GM12878 (cell line): ENCODE results near the gene HK1.

ENCODE experiments used
- CREB1 ChIP-seq: IDR thresholded peaks from 2 replicates; pipeline ENCODE4 v1.6.1; 2012; ENCODE audit warnings: low read depth, mild to moderate bottlenecking, inconsistent platforms
- HCFC1 ChIP-seq: fragments of 150-350 bp; IDR thresholded peaks from 2 replicates; pipeline ENCODE4 v1.6.1; 2014; ENCODE audit warnings: low read length
- TF ChIP-seq, protein P1 (sequence below), 3 experiments: IDR thresholded peaks in 2 of 3; conservative IDR thresholded peaks in 1 of 3; 2 replicates each; pipeline ENCODE4 v1.5.1; 2011; ENCODE audit warnings: low read depth in 3 of 3, low read length in 3 of 3, mild to moderate bottlenecking in 3 of 3, control low read depth in 2 of 3, moderate library complexity in 2 of 3, inconsistent platforms in 1 of 3, mixed read lengths in 1 of 3; ENCODE audit not compliant: control insufficient read depth in 2 of 3, insufficient read depth in 1 of 3; ENCODE audit errors: extremely low read depth in 1 of 3

DNA sequence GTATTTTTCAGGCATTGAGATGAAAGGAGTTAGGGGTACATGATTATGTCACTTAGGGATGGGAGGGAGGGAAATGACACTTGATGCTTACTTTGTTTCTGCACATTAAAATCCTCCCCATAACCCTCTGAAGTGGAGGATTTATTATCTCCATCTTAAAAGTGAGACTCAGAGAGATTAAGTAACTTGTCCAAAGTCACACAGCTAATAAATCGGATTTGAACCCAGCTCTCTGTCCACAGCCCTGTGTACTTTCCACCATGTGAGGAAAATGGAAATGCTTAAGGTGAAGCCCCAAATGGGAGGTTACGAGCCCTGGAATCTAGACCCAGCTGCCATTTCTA, 58.6 kb downstream of the HK1 start:
- TF ChIP-seq, protein P1, sequence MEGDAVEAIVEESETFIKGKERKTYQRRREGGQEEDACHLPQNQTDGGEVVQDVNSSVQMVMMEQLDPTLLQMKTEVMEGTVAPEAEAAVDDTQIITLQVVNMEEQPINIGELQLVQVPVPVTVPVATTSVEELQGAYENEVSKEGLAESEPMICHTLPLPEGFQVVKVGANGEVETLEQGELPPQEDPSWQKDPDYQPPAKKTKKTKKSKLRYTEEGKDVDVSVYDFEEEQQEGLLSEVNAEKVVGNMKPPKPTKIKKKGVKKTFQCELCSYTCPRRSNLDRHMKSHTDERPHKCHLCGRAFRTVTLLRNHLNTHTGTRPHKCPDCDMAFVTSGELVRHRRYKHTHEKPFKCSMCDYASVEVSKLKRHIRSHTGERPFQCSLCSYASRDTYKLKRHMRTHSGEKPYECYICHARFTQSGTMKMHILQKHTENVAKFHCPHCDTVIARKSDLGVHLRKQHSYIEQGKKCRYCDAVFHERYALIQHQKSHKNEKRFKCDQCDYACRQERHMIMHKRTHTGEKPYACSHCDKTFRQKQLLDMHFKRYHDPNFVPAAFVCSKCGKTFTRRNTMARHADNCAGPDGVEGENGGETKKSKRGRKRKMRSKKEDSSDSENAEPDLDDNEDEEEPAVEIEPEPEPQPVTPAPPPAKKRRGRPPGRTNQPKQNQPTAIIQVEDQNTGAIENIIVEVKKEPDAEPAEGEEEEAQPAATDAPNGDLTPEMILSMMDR (IDR thresholded peaks at IDR 0.05 in 2 of 3, conservative IDR thresholded peaks at IDR 0.05 in 1 of 3; ENCODE audit: control insufficient read depth in 2 of 3, extremely low read depth in 1 of 3, insufficient read depth in 1 of 3, low read depth in 3 of 3, low read length in 3 of 3), result no peak
- TF ChIP-seq HCFC1 (no peak), CREB1 (no peak)
